Measurements from ENCODE around the gene NSRP1. TPM values are rescaled to one million over a fixed set of nuclear protein-coding genes. Genes with fewer than 3 reads are reported as not detected.

NSRP1 gene
- total and polyA plus RNA-seq, 2 of the 13 experiments (the other 11 are each of a cell fraction or from before 2014, with no cell fraction given): 7.0 to 14.3 TPM

GRCh38 chr17:30116661-30117551 lies at the start of gene NSRP1 (continued):
- TF ChIP-seq CBFB (CRISPR knock-in tag; IDR thresholded peaks at IDR 0.05) (no peak), ZNF672 (CRISPR knock-in tag; IDR thresholded peaks at IDR 0.05) (no peak), GATA4 (IDR thresholded peaks at IDR 0.05; ENCODE audit: borderline replicate concordance, low read depth) (0 out of 2 replicates have a peak, but pooled peaks have one; percentile 51), HNRNPUL1 (IDR thresholded peaks at IDR 0.05; ENCODE audit: low read depth, low read length) (no peak), ZNF367 (CRISPR knock-in tag; IDR thresholded peaks at IDR 0.05; ENCODE audit: borderline replicate concordance) (no peak), NFE2L1 (CRISPR knock-in tag; IDR thresholded peaks at IDR 0.05; ENCODE audit: borderline replicate concordance) (no peak), ETS1 (CRISPR knock-in tag; IDR thresholded peaks at IDR 0.05) (0 out of 2 replicates have a peak, but pooled peaks have one; percentile 67), ZNF235 (CRISPR knock-in tag; IDR thresholded peaks at IDR 0.05; ENCODE audit: borderline replicate concordance) (peak; percentile 39; the same call in 1 of the 2 replicates), HDAC2 (CRISPR knock-in tag; IDR thresholded peaks at IDR 0.05) (peak; percentile 43; the same call in 1 of the 2 replicates), RBM39 (IDR thresholded peaks at IDR 0.05; ENCODE audit: low read depth, low read length, poor library complexity, severe bottlenecking) (no peak), SP2 (CRISPR knock-in tag; IDR thresholded peaks at IDR 0.05) (no peak), IKZF5 (CRISPR knock-in tag; IDR thresholded peaks at IDR 0.05) (peak; percentile 71), ZNF652 (CRISPR knock-in tag; IDR thresholded peaks at IDR 0.05; ENCODE audit: borderline replicate concordance, low read depth) (no peak), ATF7-NPFF (CRISPR knock-in tag; IDR thresholded peaks at IDR 0.05; ENCODE audit: low read depth) (peak; percentile 65), ZBTB4 (CRISPR knock-in tag; IDR thresholded peaks at IDR 0.05; ENCODE audit: borderline replicate concordance) (no peak; the same call in 1 of the 2 replicates)
- TF ChIP-seq, protein P1, sequence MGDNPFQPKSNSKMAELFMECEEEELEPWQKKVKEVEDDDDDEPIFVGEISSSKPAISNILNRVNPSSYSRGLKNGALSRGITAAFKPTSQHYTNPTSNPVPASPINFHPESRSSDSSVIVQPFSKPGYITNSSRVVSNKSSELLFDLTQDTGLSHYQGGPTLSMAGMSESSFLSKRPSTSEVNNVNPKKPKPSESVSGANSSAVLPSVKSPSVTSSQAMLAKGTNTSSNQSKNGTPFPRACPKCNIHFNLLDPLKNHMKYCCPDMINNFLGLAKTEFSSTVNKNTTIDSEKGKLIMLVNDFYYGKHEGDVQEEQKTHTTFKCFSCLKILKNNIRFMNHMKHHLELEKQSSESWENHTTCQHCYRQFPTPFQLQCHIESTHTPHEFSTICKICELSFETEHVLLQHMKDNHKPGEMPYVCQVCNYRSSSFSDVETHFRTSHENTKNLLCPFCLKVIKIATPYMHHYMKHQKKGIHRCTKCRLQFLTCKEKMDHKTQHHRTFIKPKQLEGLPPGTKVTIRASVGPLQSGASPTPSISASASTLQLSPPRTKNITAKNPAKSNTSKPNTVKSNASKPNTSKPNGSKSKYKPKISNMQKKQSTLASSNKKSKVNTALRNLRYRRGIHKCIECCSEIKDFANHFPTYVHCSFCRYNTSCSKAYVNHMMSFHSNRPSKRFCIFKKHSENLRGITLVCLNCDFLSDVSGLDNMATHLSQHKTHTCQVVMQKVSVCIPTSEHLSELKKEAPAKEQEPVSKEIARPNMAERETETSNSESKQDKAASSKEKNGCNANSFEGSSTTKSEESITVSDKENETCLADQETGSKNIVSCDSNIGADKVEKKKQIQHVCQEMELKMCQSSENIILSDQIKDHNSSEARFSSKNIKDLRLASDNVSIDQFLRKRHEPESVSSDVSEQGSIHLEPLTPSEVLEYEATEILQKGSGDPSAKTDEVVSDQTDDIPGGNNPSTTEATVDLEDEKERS (CRISPR knock-in tag; IDR thresholded peaks at IDR 0.05): no peak
- TF ChIP-seq, protein P2, sequence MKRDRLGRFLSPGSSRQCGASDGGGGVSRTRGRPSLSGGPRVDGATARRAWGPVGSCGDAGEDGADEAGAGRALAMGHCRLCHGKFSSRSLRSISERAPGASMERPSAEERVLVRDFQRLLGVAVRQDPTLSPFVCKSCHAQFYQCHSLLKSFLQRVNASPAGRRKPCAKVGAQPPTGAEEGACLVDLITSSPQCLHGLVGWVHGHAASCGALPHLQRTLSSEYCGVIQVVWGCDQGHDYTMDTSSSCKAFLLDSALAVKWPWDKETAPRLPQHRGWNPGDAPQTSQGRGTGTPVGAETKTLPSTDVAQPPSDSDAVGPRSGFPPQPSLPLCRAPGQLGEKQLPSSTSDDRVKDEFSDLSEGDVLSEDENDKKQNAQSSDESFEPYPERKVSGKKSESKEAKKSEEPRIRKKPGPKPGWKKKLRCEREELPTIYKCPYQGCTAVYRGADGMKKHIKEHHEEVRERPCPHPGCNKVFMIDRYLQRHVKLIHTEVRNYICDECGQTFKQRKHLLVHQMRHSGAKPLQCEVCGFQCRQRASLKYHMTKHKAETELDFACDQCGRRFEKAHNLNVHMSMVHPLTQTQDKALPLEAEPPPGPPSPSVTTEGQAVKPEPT (CRISPR knock-in tag; IDR thresholded peaks at IDR 0.05; ENCODE audit: low read depth): no peak

Data from HepG2 (cell line).